H1 (cell line): Measurements from ENCODE around the gene ZNF747. TPM values are rescaled to one million over a fixed set of nuclear protein-coding genes. Genes with fewer than 3 reads are reported as not detected.
A peak's percentile ranks its signal among the peaks of the same experiment; 100 is the strongest.

Experiments used
- CTCF ChIA-PET: fragments of 300-600 bp; sonication (Branson Sonifier 250); formaldehyde crosslinking; loops from one replicate; lab custom pipeline; 2021; ENCODE audit not compliant: partially characterized antibody; lab: Charles Lee
- POLR2A ChIA-PET: fragments of 300-600 bp; sonication (Branson Sonifier 250); formaldehyde crosslinking; loops from one replicate; lab custom pipeline; 2021; ENCODE audit warnings: inconsistent platforms; ENCODE audit not compliant: partially characterized antibody; lab: Charles Lee
- DNase-seq, 2 experiments: peaks; one replicate each; pipeline versions ENCODE4 v3.0.0 to v3.0.0-alpha.2; 2010 to 2022; ENCODE audit warnings: low spot score in 2 of 2, low read depth in 1 of 2, mixed read lengths in 1 of 2
- FAIRE-seq: peaks from 2 replicates; lab custom pipeline; 2011; peaks lifted over from hg19 to GRCh38; lab: Jason Lieb, UNC
- H2AFZ ChIP-seq: 2 replicates; pipeline ENCODE4 v1.8.1; 2012; ENCODE audit warnings: low read length, inconsistent platforms
- H2AK5ac ChIP-seq: 2 replicates; pipeline ENCODE4 v1.6.1; 2013; ENCODE audit warnings: low read depth, low read length
- H2BK120ac ChIP-seq: replicated peaks from 2 replicates; pipeline ENCODE3; 2013; ENCODE audit warnings: low read depth, low read length, inconsistent platforms
- H2BK12ac ChIP-seq: 2 replicates; pipeline ENCODE4 v1.6.1; 2013; ENCODE audit warnings: low read depth, low read length
- H2BK15ac ChIP-seq: 2 replicates; pipeline ENCODE4 v1.6.1; 2013; ENCODE audit warnings: low read length
- H2BK20ac ChIP-seq: 2 replicates; pipeline ENCODE4 v1.6.1; 2013; ENCODE audit warnings: low read length
- H2BK5ac ChIP-seq: 2 replicates; pipeline ENCODE4 v1.6.1; 2013; ENCODE audit warnings: low read depth, low read length
- H3K14ac ChIP-seq: 2 replicates; pipeline ENCODE4 v1.6.1; 2013; ENCODE audit warnings: inconsistent platforms; ENCODE audit not compliant: insufficient read length
- H3K18ac ChIP-seq: 2 replicates; pipeline ENCODE4 v1.6.1; 2013; ENCODE audit warnings: low read length; ENCODE audit errors: extremely low read depth
- H3K23ac ChIP-seq: 2 replicates; pipeline ENCODE4 v1.6.1; 2013; ENCODE audit warnings: inconsistent platforms; ENCODE audit not compliant: insufficient read length
- H3K23me2 ChIP-seq: 2 replicates; pipeline ENCODE4 v1.6.1; 2013; ENCODE audit warnings: low read depth, low read length
- H3K27ac ChIP-seq: 2 replicates; pipeline ENCODE4 v1.6.1; 2011; ENCODE audit warnings: low read depth, low read length, inconsistent platforms
- H3K27me3 ChIP-seq, 4 experiments: replicated peaks in 1 of 4; 1 replicate in 1 of 4; 2 replicates in 3 of 4; pipeline versions ENCODE4 v1.6.1 to v1.8.1; 2011 to 2013; ENCODE audit warnings: low read length in 3 of 4, mild to moderate bottlenecking in 3 of 4, inconsistent platforms in 2 of 4, mixed read lengths in 2 of 4, moderate library complexity in 1 of 4; ENCODE audit not compliant: control insufficient read depth in 3 of 4, insufficient read depth in 3 of 4; ENCODE audit errors: extremely low read depth in 1 of 4
- H3K36me3 ChIP-seq, 4 experiments: 2 replicates each; pipeline versions ENCODE4 v1.6.1 to v1.8.1; 2011 to 2013; ENCODE audit warnings: mild to moderate bottlenecking in 4 of 4, low read length in 3 of 4, moderate library complexity in 2 of 4, control low read depth in 1 of 4, inconsistent platforms in 1 of 4; ENCODE audit not compliant: insufficient read depth in 4 of 4, control insufficient read depth in 2 of 4
- H3K4ac ChIP-seq: replicated peaks from 2 replicates; pipeline ENCODE3; 2013; ENCODE audit warnings: low read length, low read depth, mixed read lengths, inconsistent platforms; ENCODE audit not compliant: insufficient read length
- H3K4me1 ChIP-seq, 4 experiments: replicated peaks in 1 of 4; 1 replicate in 1 of 4; 2 replicates in 3 of 4; pipeline versions ENCODE4 v1.6.1 to v1.8.1; 2011 to 2013; ENCODE audit warnings: low read length in 3 of 4, inconsistent platforms in 2 of 4, mixed read lengths in 1 of 4; ENCODE audit not compliant: insufficient read depth in 4 of 4, control insufficient read depth in 3 of 4
- H3K4me2 ChIP-seq, 2 experiments: 2 replicates each; pipeline versions ENCODE4 v1.6.1 to v1.8.1; 2011 to 2013; ENCODE audit warnings: low read depth in 2 of 2, low read length in 2 of 2, control low read depth in 1 of 2, inconsistent platforms in 1 of 2, mild to moderate bottlenecking in 1 of 2; ENCODE audit not compliant: insufficient read depth in 1 of 2
- H3K4me3 ChIP-seq, 4 experiments: fragments of 200-600, 300-600 bp in 1 of 4; sonication (generic), shearing (Covaris generic), sonication (Bioruptor Twin) in 1 of 4; 2 replicates each; pipeline versions ENCODE4 v1.5.1 to v1.8.1; 2011 to 2016; ENCODE audit warnings: low read length in 4 of 4, low read depth in 3 of 4, control low read depth in 2 of 4, inconsistent platforms in 2 of 4, mild to moderate bottlenecking in 2 of 4, mixed read lengths in 1 of 4, moderate library complexity in 1 of 4; ENCODE audit not compliant: insufficient read depth in 2 of 4; ENCODE audit errors: extremely low read depth in 1 of 4
- H3K56ac ChIP-seq: replicated peaks from 2 replicates; pipeline ENCODE3; 2013; ENCODE audit warnings: low read depth, mild to moderate bottlenecking, mixed read lengths, low read length, inconsistent platforms; ENCODE audit not compliant: insufficient read length
- H3K79me1 ChIP-seq: 2 replicates; pipeline ENCODE4 v1.6.1; 2013; ENCODE audit warnings: low read depth, low read length, control low read depth
- H3K79me2 ChIP-seq, 2 experiments: 2 replicates each; pipeline versions ENCODE4 v1.6.1 to v1.8.1; 2012 to 2013; ENCODE audit warnings: low read length in 2 of 2, mild to moderate bottlenecking in 2 of 2, inconsistent platforms in 1 of 2; ENCODE audit not compliant: insufficient read depth in 2 of 2, control insufficient read depth in 1 of 2
- H3K9ac ChIP-seq, 4 experiments: replicated peaks in 1 of 4; 1 replicate in 1 of 4; 2 replicates in 3 of 4; pipeline versions ENCODE4 v1.6.1 to v1.8.1; 2011 to 2013; ENCODE audit warnings: low read depth in 3 of 4, low read length in 3 of 4, control low read depth in 2 of 4, mild to moderate bottlenecking in 2 of 4, moderate library complexity in 2 of 4, inconsistent platforms in 1 of 4; ENCODE audit errors: extremely low read depth in 1 of 4
- H3K9me3 ChIP-seq, 2 experiments: 2 replicates each; pipeline versions ENCODE4 v1.6.1 to v1.8.1; 2012 to 2013; ENCODE audit warnings: mild to moderate bottlenecking in 2 of 2, moderate library complexity in 2 of 2, control low read depth in 1 of 2, inconsistent platforms in 1 of 2, low read depth in 1 of 2, low read length in 1 of 2, mixed read lengths in 1 of 2; ENCODE audit not compliant: insufficient read depth in 2 of 2
- H4K20me1 ChIP-seq, 2 experiments: replicated peaks in 1 of 2; 2 replicates each; pipeline versions ENCODE3 to v1.8.1; 2011 to 2013; ENCODE audit warnings: inconsistent platforms in 2 of 2, low read length in 2 of 2, mild to moderate bottlenecking in 1 of 2; ENCODE audit not compliant: insufficient read depth in 2 of 2, control insufficient read depth in 1 of 2
- H4K5ac ChIP-seq: 2 replicates; pipeline ENCODE4 v1.6.1; 2013; ENCODE audit warnings: low read length, low read depth, mixed read lengths, inconsistent platforms; ENCODE audit not compliant: insufficient read length
- H4K8ac ChIP-seq: 2 replicates; pipeline ENCODE4 v1.8.0; 2013; ENCODE audit warnings: mild to moderate bottlenecking, moderate library complexity, low read length, inconsistent platforms; ENCODE audit not compliant: insufficient read depth; ENCODE audit errors: extremely low read depth
- H4K91ac ChIP-seq: replicated peaks from 2 replicates; pipeline ENCODE3; 2013; ENCODE audit warnings: low read length, mixed read lengths, inconsistent platforms; ENCODE audit not compliant: insufficient read length
- ATF2 ChIP-seq: IDR thresholded peaks from 2 replicates; pipeline ENCODE4 v1.6.1; 2012; ENCODE audit warnings: low read length, inconsistent platforms
- BACH1 ChIP-seq: IDR thresholded peaks from 2 replicates; pipeline ENCODE4 v1.6.1; 2012; ENCODE audit warnings: low read length, improper control_type of control experiment
- CBX5 ChIP-seq: fragments of 300-800, 300-1000 bp; sonication (generic); IDR thresholded peaks from 2 replicates; pipeline ENCODE4 v1.7.1; 2016; ENCODE audit warnings: antibody characterized with exemption, low read length, low read depth
- E2F6 ChIP-seq: IDR thresholded peaks from 2 replicates; pipeline ENCODE4 v1.6.1; 2012; ENCODE audit warnings: inconsistent platforms
- JUN ChIP-seq: IDR thresholded peaks from 2 replicates; pipeline ENCODE4 v1.6.1; 2011; ENCODE audit warnings: low read depth, mild to moderate bottlenecking, improper control_type of control experiment, low read length
- NRF1 ChIP-seq: IDR thresholded peaks from 2 replicates; pipeline ENCODE4 v1.6.1; 2011; ENCODE audit warnings: mild to moderate bottlenecking, low read depth, low read length, improper control_type of control experiment
- RFX5 ChIP-seq: IDR thresholded peaks from 2 replicates; pipeline ENCODE4 v1.6.1; 2011; ENCODE audit warnings: low read depth, low read length, improper control_type of control experiment, borderline replicate concordance
- SAP30 ChIP-seq: fragments of 300-600 bp; sonication (generic); IDR thresholded peaks from 2 replicates; pipeline ENCODE4 v1.7.1; 2012; ENCODE audit warnings: low read length, moderate library complexity, mild to moderate bottlenecking, inconsistent platforms; ENCODE audit not compliant: insufficient read depth, insufficient replicate concordance
- TBP ChIP-seq: IDR thresholded peaks from 2 replicates; pipeline ENCODE4 v1.6.1; 2011; ENCODE audit warnings: low read depth, low read length, improper control_type of control experiment
- WGBS, 2 experiments: shearing (Covaris generic) in 1 of 2; methylation state at CpG; one replicate each; pipeline versions ENCODE4 v1.1.6 to v1.1.7; 2013 to 2015; ENCODE audit warnings: low lambda C conversion rate in 2 of 2, mixed read lengths in 2 of 2, inconsistent platforms in 1 of 2, low coverage in 1 of 2, missing lambda C conversion rate in 1 of 2; ENCODE audit not compliant: insufficient replicate concordance in 2 of 2, insufficient coverage in 1 of 2, insufficient read length in 1 of 2; ENCODE audit errors: extremely low coverage in 1 of 2, missing lambda C conversion rate in 1 of 2; 5-methylcytosine and 5-hydroxymethylcytosine counted together
- polyA plus RNA-seq, 7 experiments: library from polyadenylated mRNA; depleted of rRNA in 3 of 7; stranded (reverse) in 5 of 7; unstranded in 2 of 7; fragments of >200 nt in 5 of 7; fragments of 200-250 nt in 2 of 7; gene quantifications; 1 replicate in 5 of 7; 2 replicates in 1 of 7; 4 replicates in 1 of 7; pipeline versions ENCODE4 v1.2.1 to v1.2.3, GENCODE V29; 2011 to 2013; ENCODE audit warnings: missing spikeins in 2 of 7, mixed read lengths in 2 of 7
- total RNA-seq: library from RNA; stranded (reverse); fragmentation: NEBNext Ultra II Directional; extraction: Animal tissue kit (Norgen Biotek cat#: 25700); gene quantifications from 2 replicates; pipeline ENCODE4 v1.2.1, GENCODE V29; 2021

ZNF747 gene
- total and polyA plus RNA-seq, 2 of the 8 experiments (the other 6 are each of a cell fraction or from before 2014, with no cell fraction given) = 9.9 to 10.3 TPM

- Histone ChIP-seq H3K9me3 (no peaks in the 10 kb centered on the region), H3K79me1 (no peaks in the 10 kb centered on the region), H3K4me1 (peaks cover 0 to 5% (median 2%) of the 10 kb centered on the region in 4 experiments; a peak in 2 of 7 replicates), H3K36me3 (peaks cover 3 to 8% (median 5%) of the 10 kb centered on the region in 4 experiments; a peak in 4 of 8 replicates), H4K8ac (0 out of 2 replicates have a peak overlapping the region, but pooled peaks have one; percentile 4), H3K79me2 (no peaks in the 10 kb centered on the region), H3K56ac (no peak overlapping the region), H2BK12ac (no peak overlapping the region), H3K4me3 (no peak overlapping the region), H2AK5ac (no peak overlapping the region), H3K18ac (no peak overlapping the region), H4K5ac (no peak overlapping the region), H2BK20ac (no peak overlapping the region), H2BK15ac (no peak overlapping the region), H4K20me1 (peaks cover 0 to 4% of the 10 kb centered on the region in 2 experiments), H3K27me3 (no peaks in the 10 kb centered on the region), H4K91ac (no peak overlapping the region), H3K23ac (no peak overlapping the region), H2BK5ac (no peak overlapping the region), H3K4me2 (no peak overlapping the region), H2AFZ (no peak overlapping the region), H3K9ac (no peak overlapping the region), H3K23me2 (peaks cover 7% of the 10 kb centered on the region; the same call in 1 of the 2 replicates), H3K14ac (no peak overlapping the region), H2BK120ac (no peak overlapping the region), H3K27ac (no peak overlapping the region), H3K4ac (no peak overlapping the region)
- POLR2A ChIA-PET = interaction anchor here (1.6 to 8.4 kb wide), 2 partner anchors 14 to 20 kb away, joined by 5 to 121 read pairs; partner anchors contain the start of gene ZNF747
- DNase-seq (no peak), FAIRE-seq (no peak)
- WGBS, 2 experiments = 96% methylated on average over 60 of the region's 69 CpGs; no CpG with 5 or more reads in 1 of the 2 experiments
- CTCF ChIA-PET = interaction anchor here (0.8 to 2.0 kb wide), 2 partner anchors 20 to 59 kb away, joined by 3 to 7 read pairs; no protein-coding TSS in a partner anchor
- TF ChIP-seq JUN (no peak), NRF1 (no peak), TBP (no peak), SAP30 (no peak), E2F6 (no peak), RFX5 (no peak), ATF2 (no peak), BACH1 (no peak), CBX5 (no peak)
These were observed 20.9 kb upstream of the ZNF747 start for GRCh38 chr16:30555315-30556124.
